SIG-M5 treated with dmso at 0.1 percent for 504 hours (cell line): ENCODE results near the gene TMEM170B.

Experiments used
- DNase-seq: peaks from one replicate; lab custom pipeline; 2025; ENCODE audit not compliant: unreplicated experiment; lab: John Stamatoyannopoulos, UW

Gene TMEM170B

GRCh38 chr6:11537229-11538051 is at the start of gene TMEM170B:
TSS of gene TMEM170B (plus strand) at chr6:11537749. CDS start at chr6:11538278, 529 bp downstream.
- peak; percentile 88 for DNase-seq

GRCh38 chr6:11490996-11491395 is 46.6 kb upstream of the TMEM170B start:
- DNase-seq: no peak

- no peak for DNase-seq
Measured at GRCh38 chr6:11491596-11492463, 45.7 kb upstream of the TMEM170B start.

- DNase-seq: no peak
Measured at GRCh38 chr6:11492464-11493290, 44.9 kb upstream of the TMEM170B start.

GRCh38 chr6:11493974-11494373 is 43.6 kb upstream of the TMEM170B start:
- no peak for DNase-seq

- DNase-seq: no peak
Measured at GRCh38 chr6:11494786-11495564, 42.6 kb upstream of the TMEM170B start.

GRCh38 chr6:11495565-11496145 is 41.9 kb upstream of the TMEM170B start:
- no peak for DNase-seq

GRCh38 chr6:11496152-11497060 is 41.1 kb upstream of the TMEM170B start:
- DNase-seq: peak; percentile 84

- DNase-seq: peak; percentile 15
Measured at GRCh38 chr6:11497107-11497506, 40.4 kb upstream of the TMEM170B start.

GRCh38 chr6:11497881-11498280 is 39.7 kb upstream of the TMEM170B start:
- no peak for DNase-seq

GRCh38 chr6:11500008-11500407 is 37.5 kb upstream of the TMEM170B start:
- DNase-seq: no peak

GRCh38 chr6:11509471-11509870 is 28.1 kb upstream of the TMEM170B start:
- no peak for DNase-seq

- DNase-seq: no peak
Measured at GRCh38 chr6:11514672-11515071, 22.9 kb upstream of the TMEM170B start.

GRCh38 chr6:11515763-11516162 is 21.8 kb upstream of the TMEM170B start:
- no peak for DNase-seq

GRCh38 chr6:11522812-11523605 is 14.5 kb upstream of the TMEM170B start:
- DNase-seq: no peak

GRCh38 chr6:11525468-11526155 is 11.9 kb upstream of the TMEM170B start:
- peak; percentile 93 for DNase-seq

GRCh38 chr6:11526156-11526505 is 11.4 kb upstream of the TMEM170B start:
- DNase-seq: no peak
